ENCODE measurements around the gene PJA1. TPM values are rescaled to one million over a fixed set of nuclear protein-coding genes. Genes with fewer than 3 reads are reported as not detected.

PJA1 gene
- total RNA-seq, 4 donors from 2014 or later = 2.5 to 9.6 (median 7.6) TPM

- H3K36me3 ChIP-seq = no peaks in the 10 kb centered on the region
- in situ Hi-C loops (cut with MboI; ENCODE audit: low sequenced_read_pairs in 4 of 4) (no loop called here), intact Hi-C loops (cut with DNase I; ENCODE audit: low total_unique reads) (loop anchor here (2.0 kb wide), 1 partner anchor 335 kb away; the partner anchor contains the start of gene EFNB1)
- H3K9me3 ChIP-seq = no peaks in the 10 kb centered on the region
- ATAC-seq (no peak), DNase-seq (no peak)
- TF ChIP-seq POLR2A (IDR thresholded peaks at IDR 0.05) = no peak
- TF ChIP-seq CTCF (IDR thresholded peaks at IDR 0.05 in 4 of 5, conservative IDR thresholded peaks at IDR 0.05 in 1 of 5) = no peak
- no peaks in the 10 kb centered on the region for H3K4me1 ChIP-seq
- H3K27ac ChIP-seq = peak overlapping the region in 2 of 4 donors; percentile 67 to 75
- H3K27me3 ChIP-seq = no peaks in the 10 kb centered on the region
- peak overlapping the region; percentile 59 to 81 (median 70) for H3K4me3 ChIP-seq
These were observed 1.1 kb downstream of the PJA1 start for GRCh38 chrX:69163936-69164741.

GRCh38 chrX:69162361-69162865, 2.8 kb downstream of the PJA1 start:
- H3K4me3 ChIP-seq = no peak overlapping the region
- DNase-seq = no peak
- no peak overlapping the region for H3K27ac ChIP-seq
- no peak for TF ChIP-seq POLR2A (IDR thresholded peaks at IDR 0.05)
- no peak for TF ChIP-seq CTCF (IDR thresholded peaks at IDR 0.05 in 4 of 5, conservative IDR thresholded peaks at IDR 0.05 in 1 of 5)
- no peaks in the 10 kb centered on the region for H3K27me3 ChIP-seq
- intact Hi-C loops (cut with DNase I; ENCODE audit: low total_unique reads) (no loop called here), in situ Hi-C loops (cut with MboI; ENCODE audit: low sequenced_read_pairs in 4 of 4) (no loop called here)
- H3K36me3 ChIP-seq = no peaks in the 10 kb centered on the region
- no peak for ATAC-seq
- H3K4me1 ChIP-seq = no peaks in the 10 kb centered on the region
- H3K9me3 ChIP-seq = no peaks in the 10 kb centered on the region

- in situ Hi-C loops (cut with MboI; ENCODE audit: low sequenced_read_pairs in 4 of 4) = no loop called here
- no peak for TF ChIP-seq POLR2A (IDR thresholded peaks at IDR 0.05)
- no peak for TF ChIP-seq CTCF (IDR thresholded peaks at IDR 0.05 in 4 of 5, conservative IDR thresholded peaks at IDR 0.05 in 1 of 5)
- no peaks in the 10 kb centered on the region for H3K36me3 ChIP-seq
- no peaks in the 10 kb centered on the region for H3K27me3 ChIP-seq
- H3K4me1 ChIP-seq = no peaks in the 10 kb centered on the region
- ATAC-seq = no peak
- H3K9me3 ChIP-seq = no peaks in the 10 kb centered on the region
- intact Hi-C loops (cut with DNase I; ENCODE audit: low total_unique reads) = no loop called here
- no peak for DNase-seq
- H3K4me3 ChIP-seq = no peak overlapping the region
- H3K27ac ChIP-seq = no peak overlapping the region
These were observed 3.4 kb downstream of the PJA1 start for GRCh38 chrX:69161786-69162349.

- no peak for TF ChIP-seq POLR2A (IDR thresholded peaks at IDR 0.05)
- no peak for TF ChIP-seq CTCF (IDR thresholded peaks at IDR 0.05 in 4 of 5, conservative IDR thresholded peaks at IDR 0.05 in 1 of 5)
- no peaks in the 10 kb centered on the region for H3K9me3 ChIP-seq
- no peaks in the 10 kb centered on the region for H3K36me3 ChIP-seq
- in situ Hi-C loops (cut with MboI; ENCODE audit: low sequenced_read_pairs in 4 of 4) = no loop called here
- no peaks in the 10 kb centered on the region for H3K27me3 ChIP-seq
- H3K4me1 ChIP-seq = no peaks in the 10 kb centered on the region
- H3K27ac ChIP-seq = no peak overlapping the region
- no peak overlapping the region for H3K4me3 ChIP-seq
- intact Hi-C loops (cut with DNase I; ENCODE audit: low total_unique reads) = no loop called here
- ATAC-seq (no peak), DNase-seq (no peak)
These were observed 3.9 kb downstream of the PJA1 start for GRCh38 chrX:69161371-69161770.

All from gastrocnemius medialis (tissue), 4 donors.